CD4-positive, alpha-beta memory T cell (primary cell): ENCODE measurements around the gene TMEM245. TPM values are rescaled to one million over a fixed set of nuclear protein-coding genes. Genes with fewer than 3 reads are reported as not detected.
"Not testable (repeated sequence)": the region's sequence is repeated elsewhere in the genome, so short reads cannot be mapped to it uniquely, and the experiment has no call there.

Source experiments
- CTCF ChIA-PET: fragments of 350-600 bp; sonication (Branson Sonifier 250); formaldehyde crosslinking; loops from one replicate; lab custom pipeline; 2021; ENCODE audit warnings: inconsistent platforms; ENCODE audit not compliant: partially characterized antibody; lab: Charles Lee
- POLR2A ChIA-PET: fragments of 350-600 bp; sonication (Branson Sonifier 250); formaldehyde crosslinking; loops from one replicate; lab custom pipeline; 2021; ENCODE audit not compliant: partially characterized antibody; lab: Charles Lee
- DNase-seq, 5 donors: peaks; one replicate each; pipeline versions ENCODE4 v3.0.0 to v3.0.0-alpha.2; 2020 to 2022; ENCODE audit warnings: mixed read lengths in 1 of 5
- H3K27ac ChIP-seq: one replicate; pipeline ENCODE4 v1.7.0; 2013; ENCODE audit warnings: low read depth, low read length
- H3K27me3 ChIP-seq: 2 replicates; pipeline ENCODE4 v1.7.0; 2013; ENCODE audit warnings: mild to moderate bottlenecking, low read length, moderate library complexity; ENCODE audit not compliant: insufficient read depth
- H3K36me3 ChIP-seq: 2 replicates; pipeline ENCODE4 v1.7.0; 2013; ENCODE audit warnings: mild to moderate bottlenecking, low read length, moderate library complexity; ENCODE audit not compliant: insufficient read depth
- H3K4me1 ChIP-seq: 2 replicates; pipeline ENCODE4 v1.7.0; 2013; ENCODE audit warnings: mild to moderate bottlenecking, low read length, moderate library complexity; ENCODE audit not compliant: insufficient read depth
- H3K4me3 ChIP-seq, 2 donors: one replicate each; pipeline ENCODE4 v1.7.0; 2013; ENCODE audit warnings: low read length in 2 of 2, mild to moderate bottlenecking in 1 of 2
- H3K9me3 ChIP-seq, 2 donors: one replicate each; pipeline ENCODE4 v1.7.0; 2013; ENCODE audit warnings: low read length in 2 of 2, control low read depth in 1 of 2; ENCODE audit not compliant: control insufficient read depth in 1 of 2
- H3K27ac Mint-ChIP-seq, 7 donors: one replicate each; pipeline ENCODE4 v1.8.0; 2020 to 2021; ENCODE audit warnings: mixed read lengths in 7 of 7, mild to moderate bottlenecking in 6 of 7, inconsistent platforms in 3 of 7, moderate library complexity in 3 of 7
- H3K27me3 Mint-ChIP-seq, 2 donors: one replicate each; pipeline ENCODE4 v1.8.0; 2020 to 2021; ENCODE audit warnings: mixed read lengths in 2 of 2
- H3K36me3 Mint-ChIP-seq, 2 donors: one replicate each; pipeline ENCODE4 v1.8.0; 2020 to 2021; ENCODE audit warnings: mixed read lengths in 2 of 2, inconsistent platforms in 1 of 2, mild to moderate bottlenecking in 1 of 2
- H3K4me1 Mint-ChIP-seq, 4 donors: one replicate each; pipeline ENCODE4 v1.8.0; 2020 to 2021; ENCODE audit warnings: mixed read lengths in 4 of 4, mild to moderate bottlenecking in 1 of 4
- H3K4me3 Mint-ChIP-seq, 8 donors: one replicate each; pipeline ENCODE4 v1.8.0; 2020 to 2021; ENCODE audit warnings: mixed read lengths in 8 of 8, mild to moderate bottlenecking in 7 of 8, moderate library complexity in 6 of 8, inconsistent platforms in 3 of 8
- H3K9me3 Mint-ChIP-seq, 8 donors: one replicate each; pipeline ENCODE4 v1.8.0; 2020 to 2021; ENCODE audit warnings: mixed read lengths in 8 of 8, mild to moderate bottlenecking in 5 of 8, inconsistent platforms in 3 of 8, moderate library complexity in 1 of 8
- intact Hi-C: fragments of 100-400 bp; cut with micrococcal nuclease; formaldehyde crosslinking; loops from one replicate; pipeline ENCODE4 v1.15.1; 2023
- polyA plus RNA-seq, 2 donors: library from polyadenylated mRNA; unstranded; fragments of 300-500 nt; fragmentation: Illumina TruSeq; gene quantifications; one replicate each; pipeline ENCODE4 v1.2.3, GENCODE V29; 2021
- total RNA-seq, 2 experiments: library from RNA; stranded (reverse); gene quantifications; one replicate each; pipeline ENCODE4 v1.2.3, GENCODE V29; 2021

TMEM245 gene
- total and polyA plus RNA-seq, 4 experiments from 2014 or later = 28.9 to 74.3 (median 57.0) TPM

GRCh38 chr9:109134167-109134578, 14.4 kb upstream of the TMEM245 start:
- no peak overlapping the region for H3K4me3 ChIP-seq
- H3K4me1 ChIP-seq = no peaks in the 10 kb centered on the region
- Mint-ChIP-seq H3K9me3 (peaks cover 0 to 2% (median 0%) of the 10 kb centered on the region in 8 donors), H3K27ac (no peak overlapping the region), H3K36me3 (no peaks in the 10 kb centered on the region), H3K27me3 (no peaks in the 10 kb centered on the region), H3K4me1 (peaks cover 0 to 5% (median under 1%) of the 10 kb centered on the region in 4 donors), H3K4me3 (no peak overlapping the region)
- intact Hi-C loops = no loop called here
- no peak overlapping the region for H3K27ac ChIP-seq
- POLR2A ChIA-PET = no interaction called here
- H3K9me3 ChIP-seq = no peaks in the 10 kb centered on the region
- no peaks in the 10 kb centered on the region for H3K36me3 ChIP-seq
- no peaks in the 10 kb centered on the region for H3K27me3 ChIP-seq
- CTCF ChIA-PET = interaction anchor here (0.7 kb wide), 1 partner anchor 44 kb away, joined by 3 read pairs; no protein-coding TSS in a partner anchor
- no peak for DNase-seq

- no peaks in the 10 kb centered on the region for H3K9me3 ChIP-seq
- ChIA-PET POLR2A (no interaction called here), CTCF (no interaction called here)
- no peaks in the 10 kb centered on the region for H3K27me3 ChIP-seq
- H3K36me3 Mint-ChIP-seq = no peaks in the 10 kb centered on the region
- H3K4me1 Mint-ChIP-seq = peaks cover 0 to 5% (median under 1%) of the 10 kb centered on the region in 4 donors
- no peak overlapping the region for H3K4me3 Mint-ChIP-seq
- no peak for DNase-seq
- H3K36me3 ChIP-seq = no peaks in the 10 kb centered on the region
- H3K4me1 ChIP-seq = no peaks in the 10 kb centered on the region
- H3K27ac ChIP-seq = no peak overlapping the region
- no peak overlapping the region for H3K27ac Mint-ChIP-seq
- peaks cover 0 to 2% (median 0%) of the 10 kb centered on the region in 8 donors for H3K9me3 Mint-ChIP-seq
- H3K27me3 Mint-ChIP-seq = no peaks in the 10 kb centered on the region
- no peak overlapping the region for H3K4me3 ChIP-seq
- intact Hi-C loops = no loop called here
Observed at GRCh38 chr9:109133533-109133932, 13.8 kb upstream of the TMEM245 start.

- CTCF ChIA-PET = no interaction called here
- Histone ChIP-seq H3K4me3 (no peak overlapping the region), H3K4me1 (no peaks in the 10 kb centered on the region), H3K27me3 (no peaks in the 10 kb centered on the region), H3K27ac (no peak overlapping the region), H3K36me3 (no peaks in the 10 kb centered on the region), H3K9me3 (no peaks in the 10 kb centered on the region)
- no peak for DNase-seq
- Mint-ChIP-seq H3K27me3 (no peaks in the 10 kb centered on the region), H3K9me3 (peaks cover 0 to 2% (median 0%) of the 10 kb centered on the region in 8 donors), H3K36me3 (no peaks in the 10 kb centered on the region), H3K4me3 (no peak overlapping the region), H3K27ac (no peak overlapping the region), H3K4me1 (peaks cover 0 to 5% (median under 1%) of the 10 kb centered on the region in 4 donors)
- POLR2A ChIA-PET = no interaction called here
- intact Hi-C loops = no loop called here
Observed at GRCh38 chr9:109132567-109133021, 12.8 kb upstream of the TMEM245 start.

- DNase-seq = no peak
- peaks cover 0 to 2% (median 0%) of the 10 kb centered on the region in 8 donors for H3K9me3 Mint-ChIP-seq
- no peak overlapping the region for H3K4me3 ChIP-seq
- no peak overlapping the region for H3K27ac Mint-ChIP-seq
- H3K4me1 ChIP-seq = no peaks in the 10 kb centered on the region
- intact Hi-C loops = no loop called here
- H3K27me3 Mint-ChIP-seq = no peaks in the 10 kb centered on the region
- no peaks in the 10 kb centered on the region for H3K36me3 Mint-ChIP-seq
- H3K9me3 ChIP-seq = no peaks in the 10 kb centered on the region
- H3K4me1 Mint-ChIP-seq = peaks cover 0 to 5% (median under 1%) of the 10 kb centered on the region in 4 donors
- ChIA-PET CTCF (no interaction called here), POLR2A (no interaction called here)
- H3K4me3 Mint-ChIP-seq = no peak overlapping the region
- H3K36me3 ChIP-seq = no peaks in the 10 kb centered on the region
- H3K27ac ChIP-seq = no peak overlapping the region
- no peaks in the 10 kb centered on the region for H3K27me3 ChIP-seq
Observed at GRCh38 chr9:109129470-109130197, 9.9 kb upstream of the TMEM245 start.

GRCh38 chr9:109126671-109127070, 6.9 kb upstream of the TMEM245 start:
- H3K4me3 Mint-ChIP-seq, H3K9me3 ChIP-seq, H3K4me1 ChIP-seq, H3K27me3 ChIP-seq, H3K27ac ChIP-seq, H3K4me1 Mint-ChIP-seq, CTCF ChIA-PET, H3K27me3 Mint-ChIP-seq, DNase-seq, H3K36me3 Mint-ChIP-seq, H3K36me3 ChIP-seq, H3K9me3 Mint-ChIP-seq, H3K27ac Mint-ChIP-seq, POLR2A ChIA-PET, intact Hi-C loops, H3K4me3 ChIP-seq: not testable (repeated sequence)

GRCh38 chr9:109124121-109124520, 4.4 kb upstream of the TMEM245 start:
- peaks cover 2 to 8% (median 5%) of the 10 kb centered on the region in 4 donors for H3K4me1 Mint-ChIP-seq
- no peaks in the 10 kb centered on the region for H3K27me3 Mint-ChIP-seq
- intact Hi-C loops = no loop called here
- no peak overlapping the region for H3K27ac Mint-ChIP-seq
- no peaks in the 10 kb centered on the region for H3K9me3 Mint-ChIP-seq
- H3K4me3 Mint-ChIP-seq = no peak overlapping the region
- Histone ChIP-seq H3K4me3 (no peak overlapping the region), H3K4me1 (peaks cover 4% of the 10 kb centered on the region), H3K36me3 (no peaks in the 10 kb centered on the region), H3K27ac (no peak overlapping the region), H3K9me3 (no peaks in the 10 kb centered on the region), H3K27me3 (no peaks in the 10 kb centered on the region)
- DNase-seq = no peak
- ChIA-PET POLR2A (no interaction called here), CTCF (interaction anchor here (0.7 to 1.5 kb wide), 3 partner anchors 12 to 82 kb away, joined by 3 to 4 read pairs (median 3); no protein-coding TSS in a partner anchor)
- H3K36me3 Mint-ChIP-seq = no peaks in the 10 kb centered on the region

DNA sequence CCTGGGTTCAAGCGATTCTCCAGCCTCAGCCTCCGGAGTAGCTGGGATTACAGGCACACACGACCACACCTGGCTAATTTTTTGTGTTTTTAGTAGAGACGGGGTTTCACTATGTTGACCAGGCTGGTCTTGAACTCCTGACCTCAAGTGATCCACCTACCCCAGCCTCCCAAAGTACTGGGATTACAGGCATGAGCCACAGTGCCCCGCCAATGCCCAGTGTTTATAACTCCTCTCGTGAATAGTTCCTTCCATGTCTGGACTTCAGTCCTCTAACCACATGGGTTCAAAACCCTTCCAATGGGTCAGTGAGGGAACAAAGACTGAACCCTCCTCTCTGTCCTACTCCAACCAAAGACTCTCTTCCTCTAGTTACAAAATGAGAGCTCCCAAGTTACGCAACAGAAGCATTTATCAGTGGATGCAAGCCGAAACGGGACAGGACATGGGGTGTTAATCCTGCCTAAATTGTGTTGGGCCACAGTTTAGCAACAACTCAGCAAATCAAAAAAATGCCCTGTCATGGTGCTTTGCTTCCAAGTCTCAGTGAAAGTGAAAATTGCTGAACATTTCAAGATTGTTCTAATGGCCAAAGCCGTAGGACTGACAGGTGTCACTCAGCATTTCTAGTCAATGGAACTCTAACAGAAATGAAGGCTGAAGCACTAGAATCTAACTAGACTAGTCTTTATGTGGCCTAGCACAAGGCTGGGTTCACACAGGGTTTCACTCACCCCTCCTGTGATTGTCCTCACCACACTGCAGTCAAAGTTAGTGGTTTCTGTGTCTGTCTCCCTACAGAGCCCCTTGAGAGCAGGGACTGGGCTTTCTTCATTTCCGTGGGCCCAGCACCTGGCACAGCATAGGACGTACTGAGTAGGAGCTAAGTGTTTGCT, 3.2 kb upstream of the TMEM245 start:
- Histone ChIP-seq H3K27me3 (no peaks in the 10 kb centered on the region), H3K4me3 (no peak overlapping the region), H3K9me3 (no peaks in the 10 kb centered on the region), H3K36me3 (no peaks in the 10 kb centered on the region), H3K4me1 (peaks cover 11% of the 10 kb centered on the region), H3K27ac (no peak overlapping the region)
- Mint-ChIP-seq H3K27ac (no peak overlapping the region), H3K27me3 (no peaks in the 10 kb centered on the region), H3K4me3 (no peak overlapping the region), H3K4me1 (peaks cover 8 to 18% (median 13%) of the 10 kb centered on the region in 4 donors), H3K9me3 (no peaks in the 10 kb centered on the region), H3K36me3 (peaks cover 0 to 7% of the 10 kb centered on the region in 2 donors)
- ChIA-PET POLR2A (no interaction called here), CTCF (interaction anchor here (0.7 to 1.5 kb wide), 3 partner anchors 11 to 83 kb away, joined by 3 to 4 read pairs (median 3); no protein-coding TSS in a partner anchor)
- no peak for DNase-seq
- intact Hi-C loops = no loop called here
